H1 (cell line): ENCODE measurements around the gene SEC14L5. TPM values are rescaled to one million over a fixed set of nuclear protein-coding genes. Genes with fewer than 3 reads are reported as not detected.

Source experiments
- ASH2L ChIP-seq: fragments of 200-600, 300-600 bp; sonication (generic); IDR thresholded peaks from one replicate; pipeline ENCODE4 v1.7.1; 2017; ENCODE audit warnings: low read length
- CTBP2 ChIP-seq: IDR thresholded peaks from 2 replicates; pipeline ENCODE4 v1.7.0; 2011; ENCODE audit warnings: borderline replicate concordance, mild to moderate bottlenecking, moderate library complexity, mixed read lengths, low read length; ENCODE audit not compliant: insufficient read depth, insufficient read length
- TAF7 ChIP-seq: optimal IDR thresholded peaks from 2 replicates; pipeline ENCODE3; 2011; ENCODE audit warnings: low read depth, mild to moderate bottlenecking, inconsistent platforms, low read length, moderate library complexity, borderline replicate concordance
- polyA plus RNA-seq, 7 experiments: library from polyadenylated mRNA; depleted of rRNA in 3 of 7; stranded (reverse) in 5 of 7; unstranded in 2 of 7; fragments of >200 nt in 5 of 7; fragments of 200-250 nt in 2 of 7; gene quantifications; 1 replicate in 5 of 7; 2 replicates in 1 of 7; 4 replicates in 1 of 7; pipeline versions ENCODE4 v1.2.1 to v1.2.3, GENCODE V29; 2011 to 2013; ENCODE audit warnings: missing spikeins in 2 of 7, mixed read lengths in 2 of 7
- total RNA-seq: library from RNA; stranded (reverse); fragmentation: NEBNext Ultra II Directional; extraction: Animal tissue kit (Norgen Biotek cat#: 25700); gene quantifications from 2 replicates; pipeline ENCODE4 v1.2.1, GENCODE V29; 2021

Gene SEC14L5
- total and polyA plus RNA-seq, 2 of the 8 experiments (the other 6 are each of a cell fraction or from before 2014, with no cell fraction given), result 1.9 to 3.0 TPM

DNA sequence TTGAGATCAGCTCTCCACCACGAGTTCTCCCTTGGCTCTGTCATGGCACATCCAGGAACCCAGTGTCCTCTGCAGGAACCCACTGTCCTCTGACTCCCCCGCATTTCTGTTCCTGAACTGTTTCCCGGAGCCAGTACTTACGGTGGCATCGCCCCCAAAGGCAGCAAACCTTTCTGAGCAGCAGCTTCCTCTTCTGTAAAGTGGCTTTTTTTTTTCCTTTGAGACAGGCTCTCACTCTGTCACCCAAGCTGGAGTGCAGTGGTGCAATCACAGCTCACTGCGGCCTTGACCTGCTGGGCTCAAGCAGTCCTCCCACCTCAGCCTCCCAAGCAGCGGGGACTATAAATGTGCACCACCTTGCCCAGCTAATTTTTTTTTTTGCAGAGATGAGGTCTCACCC lies 43.4 kb downstream of the SEC14L5 start (continued):
- no peak for TF ChIP-seq CTBP2
- TF ChIP-seq TAF7, result no peak
- TF ChIP-seq ASH2L, result no peak
